HPDE6-E6E7 (cell line): ENCODE data around the gene ATF7IP.

Experiments used
- DNase-seq: peaks from one replicate; pipeline ENCODE4 v3.0.0; 2011; ENCODE audit warnings: missing footprints; ENCODE audit errors: extremely low spot score

ATF7IP gene

GRCh38 chr12:14417715-14418114 lies 52.2 kb downstream of the ATF7IP start:
- DNase-seq: peak; percentile 41

DNA sequence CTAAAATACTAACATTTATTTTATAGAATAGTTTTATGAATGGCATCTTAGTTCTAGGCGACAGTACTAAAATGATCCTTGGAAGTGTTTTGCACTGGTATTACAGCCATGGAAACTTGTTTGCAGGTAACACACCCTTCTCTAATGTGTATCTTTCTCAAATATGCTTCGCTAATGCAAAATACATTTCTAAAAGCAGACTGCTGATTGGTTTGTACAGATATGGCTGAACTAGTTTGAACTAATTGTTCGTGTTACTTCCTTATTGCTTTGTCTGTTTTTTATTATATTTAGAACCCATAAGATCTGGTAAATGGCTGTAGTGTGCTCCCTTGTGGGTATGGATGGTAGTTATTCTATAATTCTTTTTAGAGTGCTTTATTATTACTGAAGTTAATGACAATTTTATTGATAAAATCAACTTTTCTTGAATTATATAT lies 53.0 kb downstream of the ATF7IP start:
- no peak for DNase-seq

DNA sequence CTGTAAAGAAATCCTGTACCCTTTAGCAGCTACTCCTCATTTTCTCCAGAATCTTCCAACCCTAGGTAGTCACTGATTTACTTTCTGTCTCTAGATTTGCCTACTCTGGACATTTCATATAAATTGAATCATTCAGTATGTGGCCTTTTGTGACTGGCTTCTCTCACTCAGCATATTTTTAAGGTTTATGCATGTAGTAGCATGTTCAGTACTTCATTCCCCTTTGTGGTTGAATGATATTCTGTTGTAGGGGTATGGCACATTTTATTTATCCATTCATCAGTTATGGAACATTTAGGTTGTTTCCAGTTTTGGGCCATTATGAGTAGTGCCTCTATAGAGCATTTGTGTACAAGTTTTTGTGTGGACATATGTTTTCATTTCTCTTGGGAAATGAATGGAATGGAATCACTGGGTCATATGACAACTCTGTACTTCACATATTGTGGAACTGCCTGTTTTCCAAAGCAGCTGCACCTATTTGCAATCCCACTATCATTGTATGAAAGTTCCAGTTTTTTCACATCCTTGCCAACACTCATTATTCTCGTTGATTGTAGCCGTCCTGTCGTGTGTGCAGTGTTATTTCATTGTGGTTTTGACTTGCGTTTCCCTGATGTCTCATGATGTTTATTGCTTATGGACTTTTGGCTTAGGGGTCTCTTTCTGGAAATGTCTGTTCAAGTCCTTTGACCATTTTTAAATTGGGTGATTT lies 57.2 kb downstream of the ATF7IP start:
- DNase-seq: no peak

GRCh38 chr12:14424545-14424944 lies 59.1 kb downstream of the ATF7IP start:
- no peak for DNase-seq

GRCh38 chr12:14426792-14427191 lies 61.3 kb downstream of the ATF7IP start:
- DNase-seq: no peak

DNA sequence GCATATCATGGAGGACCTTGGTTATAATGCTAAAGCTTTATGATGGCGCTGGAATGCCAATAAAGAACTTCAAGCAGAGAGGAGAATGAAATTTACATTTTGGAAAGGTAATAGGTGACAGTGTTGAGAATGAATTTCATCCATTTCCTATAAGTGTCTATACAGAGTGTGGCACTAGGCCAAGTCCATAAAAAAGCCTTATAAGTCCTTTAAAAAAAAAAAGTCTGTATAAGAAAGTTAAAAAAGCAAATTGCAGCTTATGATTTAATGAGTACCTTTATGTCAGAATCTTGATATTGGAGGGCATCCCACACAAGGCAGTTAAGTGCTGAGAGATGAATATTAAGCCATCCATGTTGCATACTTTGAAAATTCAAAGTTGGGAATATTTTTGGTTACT lies 62.4 kb downstream of the ATF7IP start:
- no peak for DNase-seq

DNA sequence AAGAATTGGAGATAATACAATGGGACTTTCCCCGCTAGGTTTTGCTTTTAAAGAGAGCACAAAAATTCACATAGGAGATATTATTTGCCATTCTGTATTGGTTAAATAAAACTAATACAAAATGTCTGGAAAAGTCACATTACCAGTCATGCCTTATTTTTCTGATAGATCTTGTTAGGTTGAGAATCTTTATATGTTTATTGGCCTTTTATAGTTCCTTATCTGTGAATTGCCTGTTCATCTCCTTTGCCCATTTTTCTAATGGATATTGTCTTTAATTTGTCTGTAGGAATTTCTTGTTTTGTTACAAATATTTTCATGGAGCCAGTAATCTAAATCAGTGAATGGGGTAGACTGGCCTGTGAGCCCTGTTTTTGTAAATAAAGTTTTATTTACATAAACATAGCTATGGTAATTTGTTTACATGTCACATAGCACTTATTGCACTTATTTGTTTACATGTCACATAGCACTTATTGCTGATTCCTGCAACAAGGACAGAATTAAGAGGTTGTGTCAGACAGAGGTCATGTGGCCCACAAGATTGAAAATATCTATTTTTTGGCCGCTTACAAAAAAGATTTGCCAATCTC lies 65.0 kb downstream of the ATF7IP start:
- DNase-seq: no peak

- DNase-seq: no peak
Measured at GRCh38 chr12:14431975-14432374, 66.5 kb downstream of the ATF7IP start.

DNA sequence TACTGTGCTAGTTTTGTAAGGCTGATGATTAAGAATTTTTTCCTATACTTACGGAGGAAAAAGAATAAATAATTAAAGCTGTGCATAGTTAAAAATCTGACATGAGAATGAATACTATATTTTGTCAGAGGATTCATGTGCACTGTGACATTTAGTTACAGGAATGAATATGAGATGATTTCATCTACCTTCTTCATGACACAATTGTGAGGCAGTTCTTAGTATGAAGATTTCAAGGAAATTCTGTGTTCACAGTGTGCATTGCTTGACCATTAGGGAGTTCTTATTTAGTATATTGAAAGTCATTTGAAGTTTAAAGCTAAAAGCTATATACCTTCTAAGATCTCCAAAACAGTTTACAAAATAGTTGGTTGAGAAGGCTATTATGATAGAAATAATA lies 70.1 kb downstream of the ATF7IP start:
- DNase-seq: no peak

DNA sequence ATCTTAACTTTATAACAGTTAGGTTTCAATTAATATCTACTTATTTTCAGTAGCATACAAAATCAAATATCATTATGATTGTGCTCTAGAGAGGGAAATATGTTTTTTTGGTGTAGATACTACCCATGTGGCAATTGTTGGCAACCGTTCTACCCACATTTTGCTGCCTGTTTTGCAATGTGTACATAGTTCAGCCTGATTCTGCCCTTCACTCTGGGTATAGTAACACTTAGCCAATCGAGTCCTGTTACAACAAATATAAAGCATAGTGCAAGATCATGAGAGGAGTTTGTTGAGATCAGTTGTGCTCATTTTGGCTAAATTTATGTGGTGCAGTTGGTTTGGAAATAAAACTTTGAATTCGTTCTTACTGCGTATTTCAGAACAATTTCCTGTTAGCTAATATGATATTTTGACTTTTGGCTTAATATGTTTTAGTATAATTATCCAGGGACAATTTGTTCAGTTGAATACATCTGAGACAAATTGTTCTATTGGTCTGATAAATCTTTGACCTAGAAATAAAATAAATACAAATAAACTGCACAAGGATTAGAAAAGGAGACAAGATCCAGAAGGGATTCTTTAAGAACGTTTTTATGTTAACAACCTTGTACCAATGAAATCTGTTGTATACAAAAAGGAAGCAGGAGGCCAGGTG lies 76.9 kb downstream of the ATF7IP start:
- no peak for DNase-seq

DNA sequence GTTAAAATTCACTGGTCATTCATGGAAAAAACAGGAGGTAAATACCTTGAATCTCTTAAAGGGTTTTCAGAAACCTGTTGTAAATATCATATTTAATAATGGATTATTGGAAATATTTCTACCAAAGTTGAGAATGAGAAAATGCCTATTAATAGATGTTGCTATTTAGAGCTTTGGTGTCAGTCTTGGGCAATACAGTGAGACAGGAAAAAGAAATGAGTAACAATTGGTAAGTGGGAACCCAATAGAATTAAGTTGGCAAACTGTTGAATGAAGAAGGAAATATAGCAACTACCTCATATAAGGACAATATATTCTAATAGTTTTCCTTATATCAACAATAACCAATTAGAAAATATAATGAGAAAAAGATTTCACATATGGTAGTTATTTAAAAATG lies 78.0 kb downstream of the ATF7IP start:
- DNase-seq: no peak

- no peak for DNase-seq
Measured at GRCh38 chr12:14450479-14450878, 85.0 kb downstream of the ATF7IP start.

GRCh38 chr12:14452336-14452735 lies 86.9 kb downstream of the ATF7IP start:
- no peak for DNase-seq

DNA sequence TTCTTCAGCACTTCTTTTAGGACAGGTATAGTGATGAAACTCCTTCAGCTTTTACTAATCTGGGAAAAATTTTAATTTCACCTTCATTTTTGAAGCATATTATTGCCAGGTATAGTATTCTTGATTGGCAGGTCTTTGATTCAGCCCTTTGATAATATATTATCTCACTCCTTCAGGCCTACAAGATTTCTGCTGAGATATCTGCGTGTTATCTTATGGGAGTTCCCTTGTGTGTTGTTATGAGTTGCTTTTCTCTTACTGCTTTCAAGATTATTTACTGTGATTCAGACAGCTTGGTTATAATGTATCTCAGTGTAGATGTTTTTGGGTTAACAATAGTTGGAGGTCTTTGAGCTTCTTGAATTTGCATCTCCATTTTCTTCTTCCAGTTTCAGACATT lies 87.4 kb downstream of the ATF7IP start:
- no peak for DNase-seq

- DNase-seq: peak; percentile 44
Measured at GRCh38 chr12:14454098-14454907, 88.8 kb downstream of the ATF7IP start.

GRCh38 chr12:14460212-14460841 lies 94.8 kb downstream of the ATF7IP start:
- DNase-seq: no peak

- no peak for DNase-seq
Measured at GRCh38 chr12:14471497-14471896, 106.0 kb downstream of the ATF7IP start.

DNA sequence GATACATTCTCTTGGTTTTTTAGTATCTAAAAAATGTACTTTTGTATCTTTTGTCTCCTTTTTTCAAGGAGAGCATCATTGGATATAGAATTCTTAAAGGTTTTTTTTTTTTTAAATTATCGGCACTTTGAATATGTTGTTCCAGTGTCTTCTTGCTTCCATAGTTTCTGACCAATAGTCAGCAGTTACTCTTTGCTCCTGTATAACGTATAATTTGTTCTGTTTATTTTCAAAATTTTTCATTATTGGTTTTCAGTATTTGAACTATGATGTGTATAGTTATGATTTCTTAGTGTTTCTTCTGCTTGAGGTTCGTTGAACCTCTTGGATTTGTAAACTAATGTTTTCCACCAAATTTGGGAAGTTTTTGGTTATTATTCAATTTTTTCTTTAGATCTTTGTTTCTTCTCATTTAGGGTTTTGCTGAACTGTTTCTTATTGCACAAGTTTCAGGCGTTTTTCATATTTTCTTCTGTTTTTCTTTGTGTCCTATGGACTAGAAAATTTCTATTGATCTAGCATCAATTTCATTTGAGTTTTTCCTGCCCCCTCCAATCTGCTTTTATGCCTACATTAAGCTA lies 108.3 kb downstream of the ATF7IP start:
- DNase-seq: no peak

DNA sequence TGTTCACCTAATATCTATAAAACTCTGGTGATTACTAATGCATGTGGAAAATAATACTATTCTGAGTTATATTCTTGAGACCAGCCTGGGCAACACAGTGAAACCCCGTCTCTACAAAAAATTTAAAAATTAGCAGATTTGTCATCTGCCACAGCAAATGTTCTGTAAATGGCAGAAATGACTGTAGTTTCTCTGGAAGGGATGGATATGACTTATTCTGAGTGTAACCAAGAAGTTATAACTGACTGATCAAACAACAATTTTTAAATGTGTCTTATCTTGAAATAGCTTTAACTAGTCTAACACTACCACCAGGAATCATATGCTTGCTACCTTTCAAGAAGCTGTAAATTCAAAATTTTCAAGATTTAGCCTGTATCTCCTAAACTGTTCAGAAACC lies 113.5 kb downstream of the ATF7IP start:
- no peak for DNase-seq

- DNase-seq: no peak
Measured at GRCh38 chr12:14481201-14481600, 115.7 kb downstream of the ATF7IP start.

DNA sequence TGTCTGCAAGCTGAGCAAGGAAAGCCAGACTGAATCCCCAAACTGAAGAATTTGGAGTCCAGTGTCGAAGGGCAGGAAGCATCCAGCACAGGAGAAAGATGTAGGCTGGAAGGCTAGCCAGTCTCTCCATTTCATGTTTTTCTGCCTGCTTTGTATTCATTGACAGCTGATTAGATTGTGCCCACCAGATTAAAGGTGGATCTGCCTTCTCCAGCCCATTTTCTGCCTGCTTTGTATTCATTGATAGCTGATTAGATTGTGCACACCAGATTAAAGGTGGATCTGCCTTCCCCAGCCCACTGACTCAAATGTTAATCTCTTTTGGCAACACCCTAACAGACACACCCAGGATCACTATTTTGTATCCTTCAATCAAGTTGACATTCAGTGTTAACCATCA lies 116.9 kb downstream of the ATF7IP start:
- no peak for DNase-seq
